Fibroblast of skin of left biceps (primary cell): Measurements from ENCODE around the gene ARHGEF6.
"Not testable (repeated sequence)": the region's sequence is repeated elsewhere in the genome, so short reads cannot be mapped to it uniquely, and the experiment has no call there.

ENCODE experiments used
- DNase-seq, 2 experiments: peaks; one replicate each; pipeline ENCODE4 v3.0.0-alpha.2; 2013; ENCODE audit warnings: low read depth in 2 of 2

ARHGEF6 gene

GRCh38 chrX:136780763-136781162 is at the start of gene ARHGEF6:
TSS of gene ARHGEF6 (minus strand) at chrX:136780932. CDS start at chrX:136780882, 50 bp downstream.
- no peak for DNase-seq

GRCh38 chrX:136829413-136829812 is 48.7 kb upstream of the ARHGEF6 start:
- DNase-seq = no peak

- DNase-seq = no peak
These were observed 48.1 kb upstream of the ARHGEF6 start for GRCh38 chrX:136828830-136829229.

GRCh38 chrX:136827026-136827425 is 46.3 kb upstream of the ARHGEF6 start:
- no peak for DNase-seq

GRCh38 chrX:136825771-136826170 is 45.0 kb upstream of the ARHGEF6 start:
- DNase-seq = no peak

- DNase-seq = no peak
These were observed 42.4 kb upstream of the ARHGEF6 start for GRCh38 chrX:136823175-136823574.

- DNase-seq = no peak
These were observed 41.8 kb upstream of the ARHGEF6 start for GRCh38 chrX:136822337-136823095.

- DNase-seq = not testable (repeated sequence)
These were observed 39.0 kb upstream of the ARHGEF6 start for GRCh38 chrX:136819756-136820155.

GRCh38 chrX:136819031-136819703 is 38.4 kb upstream of the ARHGEF6 start:
- no peak for DNase-seq

- peak; percentile 13 for DNase-seq
These were observed 36.2 kb upstream of the ARHGEF6 start for GRCh38 chrX:136816975-136817374.

GRCh38 chrX:136814847-136815750 is 34.4 kb upstream of the ARHGEF6 start:
- no peak for DNase-seq

GRCh38 chrX:136812286-136812685 is 31.6 kb upstream of the ARHGEF6 start:
- DNase-seq = peak in 1 of 2 experiments; percentile 3

- no peak for DNase-seq
These were observed 29.8 kb upstream of the ARHGEF6 start for GRCh38 chrX:136810493-136810892.

GRCh38 chrX:136806891-136807410 is 26.2 kb upstream of the ARHGEF6 start:
- DNase-seq = no peak

- no peak for DNase-seq
These were observed 21.8 kb upstream of the ARHGEF6 start for GRCh38 chrX:136802515-136802914.

GRCh38 chrX:136797787-136798186 is 17.1 kb upstream of the ARHGEF6 start:
- no peak for DNase-seq

- not testable (repeated sequence) for DNase-seq
These were observed 14.4 kb upstream of the ARHGEF6 start for GRCh38 chrX:136795132-136795531.

- DNase-seq = not testable (repeated sequence)
These were observed 13.9 kb upstream of the ARHGEF6 start for GRCh38 chrX:136794660-136795059.

GRCh38 chrX:136794080-136794479 is 13.3 kb upstream of the ARHGEF6 start:
- DNase-seq = no peak

- DNase-seq = no peak
These were observed 9.1 kb upstream of the ARHGEF6 start for GRCh38 chrX:136789856-136790255.

- DNase-seq = no peak
These were observed 3.5 kb upstream of the ARHGEF6 start for GRCh38 chrX:136784231-136784630.

- DNase-seq = no peak
These were observed 2.4 kb upstream of the ARHGEF6 start for GRCh38 chrX:136783159-136783558.
